HEK293T (cell line): Measurements from ENCODE around the gene RABL6.
"Not testable (repeated sequence)": the region's sequence is repeated elsewhere in the genome, so short reads cannot be mapped to it uniquely, and the experiment has no call there.

Source experiments
- CTCF ChIA-PET: fragments of 350-600 bp; formaldehyde crosslinking; extraction: SDS; loops from one replicate; lab custom pipeline; 2021; ENCODE audit warnings: antibody characterized with exemption, inconsistent platforms; lab: Yijun Ruan, JAX
- POLR2A ChIA-PET: fragments of 350-600 bp; formaldehyde crosslinking; extraction: SDS; loops from one replicate; lab custom pipeline; 2020; ENCODE audit warnings: antibody characterized with exemption, inconsistent platforms; lab: Yijun Ruan, JAX
- DNase-seq: peaks from one replicate; pipeline ENCODE4 v3.0.0; 2012; ENCODE audit warnings: mixed read lengths; ENCODE audit errors: extremely low spot score
- ARNT ChIP-seq: fragments of 450-650 bp; IDR thresholded peaks from 2 replicates; pipeline ENCODE4 v1.6.1; 2017; ENCODE audit warnings: mild to moderate bottlenecking
- BHLHE40 ChIP-seq: fragments of 450-650 bp; IDR thresholded peaks from 2 replicates; pipeline ENCODE4 v1.6.1; 2016; ENCODE audit warnings: mild to moderate bottlenecking, moderate library complexity, borderline replicate concordance
- CTBP1 ChIP-seq: fragments of 450-650 bp; IDR thresholded peaks from 2 replicates; pipeline ENCODE4 v1.6.1; 2016; ENCODE audit warnings: borderline replicate concordance
- ELF4 ChIP-seq: fragments of 450-650 bp; IDR thresholded peaks from 2 replicates; pipeline ENCODE4 v1.6.1; 2017; ENCODE audit warnings: antibody characterized with exemption
- FOXA1 ChIP-seq: fragments of 450-650 bp; IDR thresholded peaks from 2 replicates; pipeline ENCODE4 v1.6.1; 2016; ENCODE audit warnings: mild to moderate bottlenecking
- FOXK2 ChIP-seq: fragments of 450-650 bp; IDR thresholded peaks from 2 replicates; pipeline ENCODE4 v1.6.1; 2016; ENCODE audit warnings: mild to moderate bottlenecking
- FOXM1 ChIP-seq: fragments of 450-650 bp; IDR thresholded peaks from 2 replicates; pipeline ENCODE4 v1.6.1; 2017; ENCODE audit warnings: mild to moderate bottlenecking, borderline replicate concordance
- HDGF ChIP-seq: fragments of 450-650 bp; IDR thresholded peaks from 2 replicates; pipeline ENCODE4 v1.6.1; 2017; ENCODE audit warnings: antibody characterized with exemption, borderline replicate concordance
- L3MBTL2 ChIP-seq: fragments of 450-650 bp; conservative IDR thresholded peaks from 2 replicates; pipeline ENCODE4 v1.6.1; 2016; ENCODE audit warnings: mild to moderate bottlenecking
- LEF1 ChIP-seq: fragments of 450-650 bp; IDR thresholded peaks from 2 replicates; pipeline ENCODE4 v1.6.1; 2017; ENCODE audit warnings: mild to moderate bottlenecking, borderline replicate concordance
- NFRKB ChIP-seq: fragments of 450-650 bp; IDR thresholded peaks from 2 replicates; pipeline ENCODE4 v1.6.1; 2016; ENCODE audit warnings: mild to moderate bottlenecking, moderate library complexity
- SP1 ChIP-seq: fragments of 450-650 bp; IDR thresholded peaks from 2 replicates; pipeline ENCODE4 v1.6.1; 2017
- SUZ12 ChIP-seq: fragments of 450-650 bp; IDR thresholded peaks from 2 replicates; pipeline ENCODE4 v1.6.1; 2016; ENCODE audit warnings: mild to moderate bottlenecking
- TARDBP ChIP-seq: fragments of 450-650 bp; IDR thresholded peaks from 2 replicates; pipeline ENCODE4 v1.6.1; 2016
- ZNF384 ChIP-seq: fragments of 450-650 bp; IDR thresholded peaks from 2 replicates; pipeline ENCODE4 v1.6.1; 2016
- TF ChIP-seq, protein P1 (sequence below): fragments of 450-650 bp; IDR thresholded peaks from 2 replicates; pipeline ENCODE4 v1.6.1; 2016

Gene RABL6

GRCh38 chr9:136787690-136788400, 19.9 kb upstream of the RABL6 start:
- DNase-seq = peak; percentile 68
- TF ChIP-seq ARNT = no peak
- TF ChIP-seq NFRKB = no peak
- no peak for TF ChIP-seq ELF4
- no peak for TF ChIP-seq TARDBP
- TF ChIP-seq, protein P1, sequence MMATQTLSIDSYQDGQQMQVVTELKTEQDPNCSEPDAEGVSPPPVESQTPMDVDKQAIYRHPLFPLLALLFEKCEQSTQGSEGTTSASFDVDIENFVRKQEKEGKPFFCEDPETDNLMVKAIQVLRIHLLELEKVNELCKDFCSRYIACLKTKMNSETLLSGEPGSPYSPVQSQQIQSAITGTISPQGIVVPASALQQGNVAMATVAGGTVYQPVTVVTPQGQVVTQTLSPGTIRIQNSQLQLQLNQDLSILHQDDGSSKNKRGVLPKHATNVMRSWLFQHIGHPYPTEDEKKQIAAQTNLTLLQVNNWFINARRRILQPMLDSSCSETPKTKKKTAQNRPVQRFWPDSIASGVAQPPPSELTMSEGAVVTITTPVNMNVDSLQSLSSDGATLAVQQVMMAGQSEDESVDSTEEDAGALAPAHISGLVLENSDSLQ = no peak
- no peak for TF ChIP-seq FOXM1
- no peak for TF ChIP-seq ZNF384
- TF ChIP-seq L3MBTL2 = no peak
- TF ChIP-seq SUZ12 = no peak
- TF ChIP-seq HDGF = no peak
- TF ChIP-seq FOXK2 = no peak
- no peak for TF ChIP-seq LEF1
- TF ChIP-seq CTBP1 = no peak
- no peak for TF ChIP-seq BHLHE40
- TF ChIP-seq FOXA1 = no peak
- CTCF ChIA-PET = interaction anchor here (0.9 to 1.7 kb wide), 2 partner anchors 241 to 276 kb away, joined by 4 read pairs; no protein-coding TSS in a partner anchor
- POLR2A ChIA-PET = no interaction called here

GRCh38 chr9:136788644-136789522, 18.9 kb upstream of the RABL6 start:
- CTCF ChIA-PET = interaction anchor here (0.6 to 1.7 kb wide), 3 partner anchors 9 to 275 kb away, joined by 3 to 4 read pairs (median 4); no protein-coding TSS in a partner anchor
- not testable (repeated sequence) for DNase-seq

DNA sequence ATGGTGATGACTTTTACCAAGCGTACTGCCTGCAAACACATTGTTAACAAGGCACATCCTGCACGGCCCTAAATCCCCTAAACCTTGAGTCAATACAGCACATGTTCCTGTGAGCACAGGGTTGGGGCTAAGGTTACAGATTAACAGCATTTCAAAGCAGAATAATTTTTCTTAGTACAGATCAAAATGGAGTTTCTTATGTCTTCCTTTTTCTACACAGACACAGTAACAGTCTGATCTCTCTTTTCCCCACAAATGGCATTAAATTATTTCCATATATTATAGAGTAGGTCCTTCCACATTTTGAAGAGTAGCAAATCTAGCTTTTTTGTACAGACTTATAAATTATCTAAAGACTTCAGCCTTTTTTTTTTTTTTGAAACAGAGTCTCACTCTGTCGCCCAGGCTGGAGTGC, 18.2 kb upstream of the RABL6 start:
- ChIA-PET CTCF (no interaction called here), POLR2A (no interaction called here)
- TF ChIP-seq SUZ12 (no peak), BHLHE40 (no peak), L3MBTL2 (no peak), ZNF384 (no peak), SP1 (no peak), FOXA1 (no peak), CTBP1 (no peak), TARDBP (no peak), LEF1 (no peak), ELF4 (no peak)
- DNase-seq = no peak

More at GRCh38 chr9:136788644-136789522, 18.9 kb upstream of the RABL6 start:
- POLR2A ChIA-PET = not testable (repeated sequence)

DNA sequence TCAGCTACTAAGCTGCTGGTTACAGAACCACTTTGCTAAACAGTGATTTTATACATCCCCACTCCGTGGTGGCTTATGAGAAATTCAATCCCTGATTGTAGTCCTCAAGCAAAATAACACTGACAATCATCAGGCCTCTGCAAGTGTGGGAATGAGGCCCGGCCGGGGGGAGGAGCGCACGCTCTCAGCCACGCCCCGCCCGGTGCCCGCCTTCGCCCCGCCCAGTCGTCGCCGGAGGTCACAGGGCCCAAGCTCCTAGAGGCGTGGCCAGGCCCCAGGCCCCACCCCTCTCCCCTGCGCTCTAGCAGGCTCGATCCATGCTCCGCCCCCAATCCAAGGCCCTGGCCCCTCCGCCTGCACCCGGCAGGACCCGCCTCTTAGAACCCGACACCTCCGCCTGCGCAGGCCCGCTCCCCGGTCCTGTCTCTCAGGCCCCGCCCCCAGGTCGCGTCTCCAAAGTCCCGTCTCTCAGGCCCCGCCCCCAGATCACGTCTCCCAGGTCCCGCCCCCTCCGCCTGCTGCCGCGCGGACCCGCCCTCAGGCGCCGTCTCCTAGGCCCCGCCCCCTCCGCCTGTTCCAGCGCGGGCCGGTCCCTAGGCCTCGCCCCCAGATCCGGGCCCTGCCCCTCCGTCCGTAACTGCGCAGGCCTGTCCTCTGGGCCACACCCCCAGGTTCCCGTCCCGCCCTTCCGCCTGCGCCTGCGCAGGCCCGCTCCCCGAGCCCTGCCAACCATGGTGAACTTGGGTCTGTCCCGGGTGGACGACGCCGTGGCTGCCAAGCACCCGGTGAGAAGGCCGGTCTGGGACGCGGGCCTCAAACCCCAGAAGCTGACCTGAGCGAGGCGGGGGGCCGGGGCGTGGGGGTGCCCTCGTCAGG, 16.9 kb upstream of the RABL6 start, which contains the start of gene TMEM141:
Gene TMEM141, plus strand, starts transcription at position 705 of the 876 bp plus-strand sequence. Its CDS starts 27 bp downstream, at position 732.
- ChIA-PET CTCF (interaction anchor here (0.6 to 1.0 kb wide), 2 partner anchors 10 to 24 kb away, joined by 3 to 4 read pairs; no protein-coding TSS in a partner anchor), POLR2A (interaction anchor here (1.0 to 1.2 kb wide), 3 partner anchors 10 to 339 kb away, joined by 3 to 5 read pairs (median 5); partner anchors contain the start of gene ABCA2)
- TF ChIP-seq FOXM1 = no peak
- peak; percentile 83 for TF ChIP-seq L3MBTL2
- TF ChIP-seq, protein P1 = peak; percentile 31; the same call in 1 of the 2 replicates

DNA sequence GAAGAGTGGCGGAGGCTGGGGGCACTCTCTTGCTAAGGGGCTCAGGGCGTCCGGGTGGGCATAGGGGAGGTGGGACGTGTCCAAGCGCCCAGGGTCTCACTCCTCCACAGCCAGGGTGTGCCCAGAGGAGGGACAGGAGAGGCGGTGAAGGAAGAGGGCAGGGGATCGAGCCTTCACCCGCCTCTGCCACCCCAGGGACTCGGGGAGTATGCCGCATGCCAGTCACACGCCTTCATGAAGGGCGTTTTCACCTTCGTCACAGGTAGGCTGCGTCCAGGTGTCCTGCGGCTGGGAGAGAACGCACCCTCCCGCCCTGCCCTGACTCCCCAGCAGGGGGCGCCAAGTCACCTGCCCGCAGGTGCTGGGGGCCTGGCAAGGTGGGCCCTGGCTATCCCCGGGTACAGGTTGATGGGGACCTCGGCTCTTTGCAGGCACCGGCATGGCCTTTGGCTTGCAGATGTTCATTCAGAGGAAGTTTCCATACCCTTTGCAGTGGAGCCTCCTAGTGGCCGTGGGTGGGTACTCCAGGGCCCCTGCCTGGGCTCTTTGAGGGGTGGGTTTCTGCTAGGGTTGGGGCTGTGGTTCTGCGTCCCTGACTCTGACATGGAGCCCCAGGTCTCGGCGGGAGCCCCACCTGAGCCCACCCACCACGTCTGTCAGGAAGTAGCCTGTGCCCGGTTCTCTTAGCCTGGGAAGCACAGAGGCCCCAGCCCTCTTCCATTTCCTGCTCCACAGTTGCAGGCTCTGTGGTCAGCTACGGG, 16.1 kb upstream of the RABL6 start:
- DNase-seq = no peak
- TF ChIP-seq CTBP1 = peak; percentile 67; the same call in 1 of the 2 replicates
- peak; percentile 48; the same call in 1 of the 2 replicates for TF ChIP-seq L3MBTL2
- TF ChIP-seq ELF4 = no peak
- ChIA-PET CTCF (no interaction called here), POLR2A (interaction anchor here (1.1 kb wide), 1 partner anchor 16 kb away, joined by 3 read pairs; no protein-coding TSS in a partner anchor)

More for the DNA sequence above, 16.9 kb upstream of the RABL6 start, which contains the start of gene TMEM141:
- peak; percentile 95 for DNase-seq
